ENCODE data around the gene C5orf58. TPM values are rescaled to one million over a fixed set of nuclear protein-coding genes. Genes with fewer than 3 reads are reported as not detected.

Gene C5orf58
- total and polyA plus RNA-seq, 7 donors, result not detected

- Histone ChIP-seq H3K27ac (no peak overlapping the region), H3K4me3 (no peak overlapping the region), H3K9me3 (no peaks in the 10 kb centered on the region), H3K36me3 (no peaks in the 10 kb centered on the region), H3K4me1 (peaks cover 0 to 15% (median 9%) of the 10 kb centered on the region in 4 donors), H3K27me3 (no peaks in the 10 kb centered on the region)
- DNase-seq, result peak; percentile 25
- whole genome bisulfite sequencing, 2 donors, result 82 to 87% methylated on average over 4 of the region's 4 CpGs
- no peak for TF ChIP-seq POLR2A (IDR thresholded peaks at IDR 0.05)
- TF ChIP-seq POLR2AphosphoS5 (IDR thresholded peaks at IDR 0.05), result no peak
- no peak for TF ChIP-seq CTCF (IDR thresholded peaks at IDR 0.05)
- TF ChIP-seq EP300 (IDR thresholded peaks at IDR 0.05), result no peak
- intact Hi-C loops (cut with DNase I), result no loop called here
These were observed 59.7 kb downstream of the C5orf58 start for GRCh38 chr5:170292179-170293104.

GRCh38 chr5:170293273-170293672 lies 60.5 kb downstream of the C5orf58 start:
- peaks cover 0 to 10% (median 6%) of the 10 kb centered on the region in 4 donors for H3K4me1 ChIP-seq
- no peaks in the 10 kb centered on the region for H3K36me3 ChIP-seq
- H3K4me3 ChIP-seq, result no peak overlapping the region
- H3K27ac ChIP-seq, result no peak overlapping the region
- TF ChIP-seq EP300 (IDR thresholded peaks at IDR 0.05) (no peak), POLR2A (IDR thresholded peaks at IDR 0.05) (no peak), POLR2AphosphoS5 (IDR thresholded peaks at IDR 0.05) (no peak), CTCF (IDR thresholded peaks at IDR 0.05) (no peak)
- peak; percentile 69 for DNase-seq
- no peaks in the 10 kb centered on the region for H3K9me3 ChIP-seq
- H3K27me3 ChIP-seq, result no peaks in the 10 kb centered on the region
- intact Hi-C loops (cut with DNase I), result no loop called here
- 36 to 65% methylated on average over 6 of the region's 6 CpGs for WGBS, 2 donors

GRCh38 chr5:170294057-170294456 lies 61.3 kb downstream of the C5orf58 start:
- intact Hi-C loops (cut with DNase I), result no loop called here
- TF ChIP-seq POLR2A (IDR thresholded peaks at IDR 0.05), result no peak
- TF ChIP-seq CTCF (IDR thresholded peaks at IDR 0.05), result no peak
- no peak for TF ChIP-seq POLR2AphosphoS5 (IDR thresholded peaks at IDR 0.05)
- no peak for TF ChIP-seq EP300 (IDR thresholded peaks at IDR 0.05)
- H3K27ac ChIP-seq, result no peak overlapping the region
- 67 to 77% methylated on average over 3 of the region's 3 CpGs for WGBS, 2 donors
- H3K4me1 ChIP-seq, result peaks cover 0 to 2% (median 0%) of the 10 kb centered on the region in 4 donors
- no peak for DNase-seq
- no peaks in the 10 kb centered on the region for H3K9me3 ChIP-seq
- no peaks in the 10 kb centered on the region for H3K27me3 ChIP-seq
- no peaks in the 10 kb centered on the region for H3K36me3 ChIP-seq
- H3K4me3 ChIP-seq, result no peak overlapping the region

- Histone ChIP-seq H3K4me1 (no peaks in the 10 kb centered on the region), H3K4me3 (peak overlapping the region in 1 of 4 donors; percentile 36), H3K27me3 (no peaks in the 10 kb centered on the region), H3K27ac (no peak overlapping the region), H3K36me3 (no peaks in the 10 kb centered on the region), H3K9me3 (no peaks in the 10 kb centered on the region)
- TF ChIP-seq POLR2A (IDR thresholded peaks at IDR 0.05) (no peak), POLR2AphosphoS5 (IDR thresholded peaks at IDR 0.05) (no peak), CTCF (IDR thresholded peaks at IDR 0.05) (no peak), EP300 (IDR thresholded peaks at IDR 0.05) (no peak)
- no peak for DNase-seq
- intact Hi-C loops (cut with DNase I), result no loop called here
These were observed 61.8 kb downstream of the C5orf58 start for GRCh38 chr5:170294556-170294955.

Other genes with a start within 250 kb of the C5orf58 start
- not detected for gene FOXI1, start 127.1 kb upstream of the C5orf58 start, total RNA-seq
- gene FOXI1, start 127.1 kb upstream of the C5orf58 start, polyA plus RNA-seq, result under 1 TPM in 1 of 3 donors, not detected in 2; 0.06 TPM
- 10 to 100 TPM; 10.2 to 17.2 (median 13.6) TPM for gene LCP2, start 64.8 kb downstream of the C5orf58 start, total RNA-seq
- 10 to 100 TPM in 1 of 3 donors, 1 to 10 TPM in 2; 5.4 to 22.3 (median 8.6) TPM for gene LCP2, start 64.8 kb downstream of the C5orf58 start, polyA plus RNA-seq
- 10 to 100 TPM; 38.6 to 59.8 (median 44.6) TPM for gene KCNMB1, start 156.4 kb downstream of the C5orf58 start, total RNA-seq
- 1 to 10 TPM in 2 of 3 donors, under 1 TPM in 1; 0.46 to 6.8 (median 1.2) TPM for gene KCNMB1, start 156.4 kb downstream of the C5orf58 start, polyA plus RNA-seq